ENCODE results near the gene LRP1B.

Gene LRP1B

DNA sequence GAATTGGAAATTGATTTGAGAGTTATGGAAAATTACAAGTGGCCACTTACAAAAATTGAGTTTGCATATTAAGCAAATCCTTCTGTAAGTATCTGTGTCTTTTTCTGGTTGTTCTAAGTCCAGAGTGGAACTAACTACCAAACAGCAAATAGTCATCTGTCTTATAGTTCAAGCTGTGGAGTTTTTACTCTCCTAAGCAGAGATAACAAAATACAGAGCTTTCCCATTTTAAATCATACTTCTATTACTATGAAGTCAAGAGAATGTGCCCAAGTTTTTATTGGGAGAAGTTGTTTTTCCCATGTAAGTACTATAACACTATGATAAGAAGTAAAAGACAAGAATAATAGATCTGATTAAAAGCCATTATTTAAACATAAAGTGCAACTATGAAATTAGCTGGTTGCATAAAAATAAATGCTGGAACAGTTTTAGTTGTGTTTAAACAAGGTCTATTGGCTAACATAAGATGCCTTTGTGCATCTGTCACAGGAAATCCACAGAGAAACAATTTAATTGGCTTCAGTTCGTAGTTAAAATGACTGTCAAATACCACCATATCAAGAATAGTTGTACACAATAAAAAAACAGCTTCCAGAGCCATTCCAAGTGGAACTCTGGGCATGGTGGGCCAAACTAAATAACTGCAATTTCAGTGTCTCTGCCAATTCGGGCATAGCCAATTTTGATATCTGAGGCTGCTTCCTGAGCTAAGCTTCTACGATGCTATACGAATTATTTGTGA lies 1883.2 kb downstream of the LRP1B start:
- in situ Hi-C loops (cut with MboI; ENCODE audit: low sequenced_read_pairs) = no loop called here

DNA sequence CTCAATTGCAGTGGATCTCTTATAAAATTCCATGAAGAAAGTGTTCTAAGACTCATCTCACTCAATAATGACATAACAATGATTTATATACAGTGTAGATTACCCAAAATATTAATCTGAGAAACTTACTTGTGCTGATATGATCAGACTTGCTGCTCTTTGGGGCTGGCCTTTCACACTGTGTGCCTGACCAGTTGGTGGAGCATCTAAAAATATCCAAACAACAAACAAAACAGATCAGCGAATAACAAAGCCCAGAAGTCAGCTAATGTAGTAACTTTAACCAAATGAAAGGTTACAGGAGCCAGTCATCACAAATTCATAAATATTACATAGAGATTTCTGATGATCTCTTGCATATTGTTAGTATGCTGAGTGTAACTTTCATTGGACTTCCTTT lies 1883.9 kb downstream of the LRP1B start:
- in situ Hi-C loops (cut with MboI; ENCODE audit: low sequenced_read_pairs) = no loop called here

DNA sequence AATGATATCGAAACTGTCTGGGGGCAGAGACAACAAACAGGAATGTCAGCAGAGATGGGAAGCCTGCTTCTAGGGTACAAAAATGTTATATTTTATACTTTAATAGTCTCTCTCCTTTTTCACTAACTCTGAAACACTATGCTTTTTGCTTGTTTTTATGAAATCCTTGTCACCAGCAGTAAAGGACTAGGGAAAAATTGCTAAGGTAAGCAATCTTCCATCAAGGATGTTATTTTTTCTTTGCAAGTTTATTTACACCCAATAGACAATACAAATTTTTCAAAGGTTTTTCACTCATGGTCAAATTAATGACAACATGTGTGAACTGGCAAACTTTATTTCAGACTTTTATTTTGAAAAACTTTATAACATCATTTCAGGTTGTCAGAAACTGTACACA lies 1884.8 kb downstream of the LRP1B start:
- in situ Hi-C loops (cut with MboI; ENCODE audit: low sequenced_read_pairs) = no loop called here

DNA sequence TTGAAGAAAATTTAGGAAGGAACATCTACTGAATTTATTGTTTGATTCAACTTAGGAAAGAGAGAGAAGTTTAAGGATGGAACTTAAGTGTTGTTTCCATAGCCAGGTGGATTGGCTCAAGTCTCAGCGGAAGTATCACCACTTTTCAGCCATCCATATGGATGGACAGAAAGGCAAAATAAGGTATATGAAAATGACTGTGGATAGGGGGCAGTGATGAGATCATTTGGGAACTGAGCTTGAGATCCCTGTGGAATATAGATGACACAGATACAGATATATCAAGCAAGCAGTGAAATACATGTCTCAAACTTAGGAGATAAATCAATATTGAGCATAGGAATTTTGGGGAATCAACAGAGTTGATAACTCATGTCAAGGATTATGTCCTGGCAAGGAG lies 1887.9 kb downstream of the LRP1B start:
- in situ Hi-C loops (cut with MboI; ENCODE audit: low sequenced_read_pairs) = no loop called here

DNA sequence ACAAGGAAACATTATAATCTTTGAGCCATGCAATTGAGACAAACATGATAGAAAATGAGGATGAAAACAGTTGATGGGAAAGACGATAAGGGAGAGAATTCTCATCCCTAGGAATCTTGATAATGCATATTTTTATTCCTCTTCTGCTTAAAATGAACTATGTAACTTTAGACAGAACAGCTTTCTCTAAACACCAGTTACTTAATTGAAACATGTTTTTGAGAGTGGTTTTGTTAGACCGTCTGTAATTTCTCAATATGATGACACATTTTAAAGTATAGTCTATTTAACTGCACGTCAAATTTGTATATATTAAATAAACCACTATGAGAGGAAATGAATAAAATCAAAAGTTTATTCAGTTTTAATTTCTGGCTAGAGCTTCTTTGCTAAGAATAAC lies 1896.7 kb downstream of the LRP1B start:
- in situ Hi-C loops (cut with MboI; ENCODE audit: low sequenced_read_pairs) = no loop called here

DNA sequence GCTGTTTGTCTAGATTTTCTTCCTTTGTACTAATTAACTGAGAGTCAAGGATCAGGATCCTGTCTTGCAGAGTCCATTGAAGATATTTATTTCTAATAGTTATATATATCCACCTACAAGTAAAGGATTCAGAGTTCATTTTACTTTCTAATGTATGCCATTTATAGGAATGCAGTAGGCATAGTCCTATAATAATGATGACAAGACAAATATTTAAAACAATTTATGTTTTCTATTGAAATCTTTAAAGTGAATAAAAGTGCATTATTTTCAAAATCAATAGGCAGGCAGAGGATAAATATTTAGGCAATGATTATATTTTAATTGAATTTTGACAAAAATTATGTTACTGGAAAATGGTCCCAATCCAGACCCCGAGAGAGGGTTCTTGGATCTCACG lies 1919.9 kb downstream of the LRP1B start:
- in situ Hi-C loops (cut with MboI; ENCODE audit: low sequenced_read_pairs) = no loop called here

DNA sequence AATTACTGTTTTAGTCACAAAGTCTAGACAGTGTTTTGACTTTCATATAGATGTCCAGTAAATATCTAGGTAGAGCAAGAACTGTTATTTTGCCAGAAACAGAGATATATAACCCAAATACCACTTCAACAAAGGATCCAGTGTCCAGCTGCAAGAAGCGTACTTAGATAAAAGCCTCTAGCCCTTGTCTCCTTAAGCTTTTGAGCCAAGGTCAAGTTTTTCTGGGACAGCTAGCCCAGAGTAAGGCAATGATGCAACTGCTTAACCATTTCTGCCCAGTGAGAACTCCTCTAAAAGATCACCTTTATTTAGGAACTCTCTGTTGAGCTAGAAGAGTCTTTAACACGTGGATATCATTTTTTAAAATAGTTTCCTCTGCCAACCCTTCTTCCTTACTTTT lies 1925.7 kb downstream of the LRP1B start:
- in situ Hi-C loops (cut with MboI; ENCODE audit: low sequenced_read_pairs) = no loop called here

DNA sequence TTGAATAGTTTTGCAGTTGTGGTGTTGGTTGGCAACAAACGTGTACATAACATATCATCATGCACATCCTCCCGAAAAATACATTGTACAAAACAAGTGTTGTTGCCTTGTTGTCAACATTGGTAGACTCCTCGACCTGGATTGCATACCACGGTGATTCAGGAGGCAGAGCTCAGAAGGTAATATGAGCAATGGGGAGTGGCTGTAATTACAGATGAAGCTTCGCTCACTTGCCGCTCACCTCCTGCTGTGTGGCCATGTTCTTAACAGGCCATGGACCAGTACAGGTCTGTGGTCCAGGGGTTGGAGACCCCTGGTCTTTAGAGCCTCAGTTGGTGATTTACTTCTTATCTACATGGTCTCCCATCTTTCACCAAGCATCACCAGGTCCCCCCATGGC lies 1927.5 kb downstream of the LRP1B start:
- in situ Hi-C loops (cut with MboI; ENCODE audit: low sequenced_read_pairs) = no loop called here

DNA sequence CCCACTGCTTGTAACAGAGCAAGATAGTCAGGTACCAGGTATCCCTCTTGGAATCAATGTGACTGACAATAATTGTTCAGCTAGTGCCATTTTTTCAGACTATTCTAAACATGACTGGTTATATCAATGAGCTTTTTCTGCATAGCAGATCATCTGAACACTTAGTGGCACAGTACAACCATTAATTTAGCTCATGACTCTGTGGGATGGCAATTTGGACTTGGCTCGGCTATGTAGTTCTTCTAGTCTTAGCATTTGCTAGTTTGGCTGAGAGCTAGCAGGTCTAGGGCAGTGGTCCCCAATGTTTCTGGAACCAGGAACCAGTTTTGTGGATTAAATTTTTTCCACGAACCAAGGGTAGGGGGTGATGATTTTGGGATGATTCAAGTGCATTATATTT lies 1929.2 kb downstream of the LRP1B start:
- in situ Hi-C loops (cut with MboI; ENCODE audit: low sequenced_read_pairs) = no loop called here

DNA sequence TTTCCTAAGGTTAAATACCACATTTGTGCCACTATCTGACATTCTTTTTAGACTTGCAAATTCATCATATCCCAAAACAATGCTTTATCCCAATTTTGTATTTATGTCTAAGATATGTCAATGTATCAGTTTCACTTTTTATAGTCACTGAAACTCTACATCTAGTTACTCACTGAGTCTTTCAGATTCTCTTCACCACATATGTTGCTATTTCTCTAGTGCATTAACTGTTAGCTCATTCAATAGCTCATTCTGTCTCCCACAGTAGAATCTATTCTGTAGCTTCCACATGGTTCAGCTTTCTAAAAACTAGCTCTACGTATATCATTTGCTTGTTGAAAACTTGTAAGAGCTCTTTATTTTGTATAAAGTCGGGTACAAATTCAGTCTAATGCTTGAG lies 1930.1 kb downstream of the LRP1B start:
- in situ Hi-C loops (cut with MboI; ENCODE audit: low sequenced_read_pairs) = no loop called here

DNA sequence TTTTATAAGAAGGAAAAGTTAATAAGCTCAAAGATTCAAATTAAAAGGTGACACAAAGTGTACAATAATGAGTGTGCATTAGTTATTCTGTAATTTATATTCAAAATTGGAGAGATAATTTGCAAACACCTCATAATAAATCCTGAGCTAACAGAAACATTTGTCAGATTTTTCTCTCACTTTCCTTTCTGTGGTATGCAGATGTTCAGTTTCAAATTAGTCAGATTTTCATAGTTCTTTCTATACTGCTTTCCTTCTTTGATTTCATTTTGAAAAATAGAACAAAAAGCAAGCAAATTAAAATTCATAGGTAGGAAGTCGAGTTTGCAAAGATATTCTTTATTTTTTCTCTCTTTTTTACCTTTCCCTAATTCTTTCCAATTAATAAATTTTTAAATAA lies 1930.5 kb downstream of the LRP1B start:
- in situ Hi-C loops (cut with MboI; ENCODE audit: low sequenced_read_pairs) = no loop called here

DNA sequence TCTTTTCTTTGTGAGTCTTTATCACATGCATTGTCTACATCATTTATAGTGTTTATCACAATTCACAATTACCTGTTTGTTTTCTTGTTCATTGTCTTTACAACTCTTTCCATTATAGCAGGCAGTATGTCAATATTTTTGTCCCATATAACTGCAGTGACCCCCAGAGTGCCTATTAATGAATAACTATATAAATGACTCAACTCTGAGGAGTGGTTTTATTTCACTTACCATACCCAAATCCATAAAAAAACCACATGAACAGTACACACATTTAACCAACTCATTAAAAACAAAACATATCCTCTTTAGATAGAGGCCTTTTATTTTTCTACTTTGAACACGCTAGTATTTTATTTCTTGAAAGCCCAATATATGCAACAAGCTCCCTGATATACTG lies 1931.5 kb downstream of the LRP1B start:
- in situ Hi-C loops (cut with MboI; ENCODE audit: low sequenced_read_pairs) = no loop called here

DNA sequence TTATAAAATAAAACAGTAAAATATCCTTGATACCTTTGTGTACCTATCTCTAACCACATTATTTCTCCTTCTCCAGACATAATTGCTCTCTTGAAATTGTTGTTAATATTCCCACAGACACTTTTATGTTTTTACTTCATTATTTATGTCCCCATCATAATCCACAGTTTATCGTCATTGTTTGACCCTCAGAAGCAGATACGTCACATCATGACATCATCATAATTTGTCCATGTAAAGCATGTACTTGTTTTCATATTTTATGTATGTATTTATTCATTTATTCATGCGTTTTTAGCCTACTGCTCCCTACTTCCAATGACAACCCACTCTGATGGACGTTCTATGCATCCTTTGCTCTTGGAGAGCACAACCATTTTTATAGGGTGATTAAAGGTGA lies 1943.7 kb downstream of the LRP1B start:
- in situ Hi-C loops (cut with MboI; ENCODE audit: low sequenced_read_pairs) = no loop called here

DNA sequence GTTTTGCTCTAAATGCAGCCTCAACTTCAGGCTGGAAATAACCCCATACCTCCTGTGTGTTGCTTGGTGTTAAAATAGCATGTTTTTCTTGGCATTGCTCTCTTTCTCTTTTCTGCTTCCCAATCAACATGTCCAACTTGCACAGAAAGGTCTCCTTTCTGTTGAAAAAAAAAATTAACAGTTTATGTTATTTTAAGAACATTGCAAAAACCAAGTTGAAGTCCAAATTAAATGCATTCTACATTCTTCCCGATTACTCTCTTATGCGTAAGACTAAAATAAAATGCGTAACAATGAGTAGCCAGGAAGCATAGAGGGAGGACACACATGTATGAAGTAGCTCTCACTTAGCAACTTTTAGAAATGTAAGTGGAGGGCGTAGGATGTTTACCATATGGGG lies 1944.5 kb downstream of the LRP1B start:
- in situ Hi-C loops (cut with MboI; ENCODE audit: low sequenced_read_pairs) = no loop called here

DNA sequence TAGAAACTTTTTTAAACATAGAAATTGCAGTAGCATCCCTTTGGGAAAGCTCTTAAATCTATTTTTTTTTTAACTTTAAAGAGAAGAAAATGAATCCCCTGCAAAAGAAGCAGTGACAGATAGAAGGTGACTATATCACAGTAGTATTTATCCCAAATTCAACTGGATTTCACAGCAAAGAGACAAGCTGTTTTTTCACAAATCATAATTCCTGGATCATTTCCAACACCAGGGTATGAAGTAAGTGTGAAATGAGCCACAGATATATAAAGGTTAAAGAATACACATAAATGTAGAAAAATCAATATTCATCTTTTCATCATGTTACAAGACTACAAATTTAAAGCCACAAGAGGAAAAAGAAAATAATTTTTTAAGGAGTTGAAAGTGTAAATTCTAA lies 1945.7 kb downstream of the LRP1B start:
- in situ Hi-C loops (cut with MboI; ENCODE audit: low sequenced_read_pairs) = no loop called here

DNA sequence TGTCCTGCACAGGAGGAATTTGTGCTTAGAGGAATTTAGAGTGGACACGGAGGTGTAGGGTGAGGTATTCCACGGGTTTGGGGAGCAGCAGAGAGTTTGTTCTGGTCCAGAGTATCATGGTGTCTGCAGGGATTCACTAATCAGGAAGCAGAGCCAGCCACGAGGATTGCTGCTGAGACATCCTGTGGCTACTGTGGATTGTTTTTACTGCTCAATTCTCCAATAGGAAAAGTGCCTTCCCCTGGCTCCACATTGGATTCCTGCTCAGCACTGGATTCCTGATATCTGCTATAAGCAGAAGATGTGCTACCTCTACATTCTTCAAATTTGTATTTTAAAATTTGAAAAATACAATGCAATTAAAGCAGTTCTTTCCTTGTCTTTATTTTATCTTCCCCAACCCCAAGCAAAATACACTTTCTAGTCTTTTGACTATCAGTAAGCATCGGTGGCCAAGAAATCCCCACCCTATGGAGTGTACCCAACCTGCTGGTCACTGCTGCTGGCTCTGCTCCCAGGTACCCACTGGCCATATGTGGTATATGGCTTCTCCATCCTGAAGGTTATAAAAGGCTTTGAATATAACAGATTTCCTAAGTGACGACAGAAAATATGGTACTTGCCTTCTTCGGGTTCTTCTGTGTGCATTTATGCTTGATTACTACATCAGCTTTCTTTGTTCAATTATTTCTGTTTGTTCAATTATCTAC lies 1947.6 kb downstream of the LRP1B start:
- in situ Hi-C loops (cut with MboI; ENCODE audit: low sequenced_read_pairs) = no loop called here
